ENCODE results near the gene PJA1. TPM values are rescaled to one million over a fixed set of nuclear protein-coding genes. Genes with fewer than 3 reads are reported as not detected.

Gene PJA1
- total and polyA plus RNA-seq, 2 experiments from 2014 or later: 49.1 to 57.0 TPM

- Histone ChIP-seq H3K4me1 (ENCODE audit: insufficient read depth) (peaks cover 12% of the 10 kb centered on the region), H3K27ac (no peak overlapping the region), H3K9me3 (ENCODE audit: low read depth) (no peaks in the 10 kb centered on the region), H3K4me2 (no peak overlapping the region), H4K20me1 (ENCODE audit: insufficient read depth, poor library complexity, severe bottlenecking) (no peaks in the 10 kb centered on the region), H3K36me3 (replicated peaks; ENCODE audit: insufficient read depth, low read depth) (no peaks in the 10 kb centered on the region), H2AFZ (no peak overlapping the region), H3K4me3 (no peak overlapping the region), H3K27me3 (no peaks in the 10 kb centered on the region), H3K79me2 (peaks cover 17% of the 10 kb centered on the region), H3K9me2 (replicated peaks; ENCODE audit: insufficient read depth) (no peaks in the 10 kb centered on the region)
- WGBS (ENCODE audit: low lambda C conversion rate, missing lambda C conversion rate): 83% methylated on average over 10 of the region's 10 CpGs
- no peak for DNase-seq (ENCODE audit: low spot score)
- no peak for TF ChIP-seq EZH2 (IDR thresholded peaks at IDR 0.05; ENCODE audit: borderline replicate concordance)
Measured at GRCh38 chrX:69161371-69161770, 3.9 kb downstream of the PJA1 start.

- H3K27me3 ChIP-seq: no peaks in the 10 kb centered on the region
- H4K20me1 ChIP-seq (ENCODE audit: insufficient read depth, poor library complexity, severe bottlenecking): no peaks in the 10 kb centered on the region
- H3K36me3 ChIP-seq (replicated peaks; ENCODE audit: insufficient read depth, low read depth): no peaks in the 10 kb centered on the region
- no peak overlapping the region for H3K4me3 ChIP-seq
- H3K27ac ChIP-seq: no peak overlapping the region
- no peaks in the 10 kb centered on the region for H3K9me3 ChIP-seq (ENCODE audit: low read depth)
- H2AFZ ChIP-seq: no peak overlapping the region
- no peak overlapping the region for H3K4me2 ChIP-seq
- no peaks in the 10 kb centered on the region for H3K9me2 ChIP-seq (replicated peaks; ENCODE audit: insufficient read depth)
- 62% methylated on average over 13 of the region's 13 CpGs for WGBS (ENCODE audit: low lambda C conversion rate, missing lambda C conversion rate)
- no peak for TF ChIP-seq EZH2 (IDR thresholded peaks at IDR 0.05; ENCODE audit: borderline replicate concordance)
- peak; percentile 39 for TF ChIP-seq CTCF (IDR thresholded peaks at IDR 0.05; ENCODE audit: poor library complexity)
- DNase-seq (ENCODE audit: low spot score): peak; percentile 59
- peaks cover 12% of the 10 kb centered on the region for H3K4me1 ChIP-seq (ENCODE audit: insufficient read depth)
- H3K79me2 ChIP-seq: no peaks in the 10 kb centered on the region
Measured at GRCh38 chrX:69158166-69158980, 6.9 kb downstream of the PJA1 start.

- Histone ChIP-seq H3K79me2 (no peaks in the 10 kb centered on the region), H3K27ac (no peak overlapping the region), H3K9me2 (replicated peaks; ENCODE audit: insufficient read depth) (no peaks in the 10 kb centered on the region), H2AFZ (no peak overlapping the region), H3K9me3 (ENCODE audit: low read depth) (no peaks in the 10 kb centered on the region), H3K4me3 (no peak overlapping the region), H3K36me3 (replicated peaks; ENCODE audit: insufficient read depth, low read depth) (no peaks in the 10 kb centered on the region), H3K4me1 (ENCODE audit: insufficient read depth) (peaks cover 12% of the 10 kb centered on the region), H3K27me3 (no peaks in the 10 kb centered on the region), H3K4me2 (no peak overlapping the region), H4K20me1 (ENCODE audit: insufficient read depth, poor library complexity, severe bottlenecking) (no peaks in the 10 kb centered on the region)
- TF ChIP-seq EZH2 (IDR thresholded peaks at IDR 0.05; ENCODE audit: borderline replicate concordance): no peak
- TF ChIP-seq EZH2phosphoT487 (IDR thresholded peaks at IDR 0.05; ENCODE audit: low read depth, severe bottlenecking, unreplicated experiment): no peak
- no peak for TF ChIP-seq CTCF (IDR thresholded peaks at IDR 0.05; ENCODE audit: poor library complexity)
- WGBS (ENCODE audit: low lambda C conversion rate, missing lambda C conversion rate): 86% methylated on average over 5 of the region's 5 CpGs
- DNase-seq (ENCODE audit: low spot score): no peak
Measured at GRCh38 chrX:69156638-69157037, 8.6 kb downstream of the PJA1 start.

- Histone ChIP-seq H3K79me2 (no peaks in the 10 kb centered on the region), H3K9me3 (ENCODE audit: low read depth) (no peaks in the 10 kb centered on the region), H3K4me3 (no peak overlapping the region), H4K20me1 (ENCODE audit: insufficient read depth, poor library complexity, severe bottlenecking) (no peaks in the 10 kb centered on the region), H3K4me2 (no peak overlapping the region), H3K27ac (no peak overlapping the region), H2AFZ (no peak overlapping the region), H3K36me3 (replicated peaks; ENCODE audit: insufficient read depth, low read depth) (no peaks in the 10 kb centered on the region), H3K4me1 (ENCODE audit: insufficient read depth) (peaks cover 12% of the 10 kb centered on the region), H3K9me2 (replicated peaks; ENCODE audit: insufficient read depth) (no peaks in the 10 kb centered on the region), H3K27me3 (no peaks in the 10 kb centered on the region)
- no peak for TF ChIP-seq CTCF (IDR thresholded peaks at IDR 0.05; ENCODE audit: poor library complexity)
- TF ChIP-seq EZH2phosphoT487 (IDR thresholded peaks at IDR 0.05; ENCODE audit: low read depth, severe bottlenecking, unreplicated experiment): no peak
- no peak for TF ChIP-seq EZH2 (IDR thresholded peaks at IDR 0.05; ENCODE audit: borderline replicate concordance)
- 77% methylated on average over 5 of the region's 5 CpGs for WGBS (ENCODE audit: low lambda C conversion rate, missing lambda C conversion rate)
- DNase-seq (ENCODE audit: low spot score): no peak
Measured at GRCh38 chrX:69155786-69156520, 9.3 kb downstream of the PJA1 start.
